Measurements from ENCODE around the gene TPM1.

The TPM1 gene

GRCh38 chr15:63057468-63058345 lies 15.2 kb downstream of the TPM1 start:
- ATAC-seq (ENCODE audit: low read depth) (no peak), DNase-seq (ENCODE audit: low spot score) (no peak)
- Histone ChIP-seq H3K9me3 (ENCODE audit: severe bottlenecking) (no peaks in the 10 kb centered on the region), H3K4me1 (ENCODE audit: insufficient read depth, poor library complexity, severe bottlenecking) (no peaks in the 10 kb centered on the region), H3K27me3 (ENCODE audit: insufficient read depth, poor library complexity, severe bottlenecking) (no peaks in the 10 kb centered on the region), H3K4me3 (ENCODE audit: severe bottlenecking) (no peak overlapping the region), H3K27ac (ENCODE audit: poor library complexity, severe bottlenecking) (no peak overlapping the region), H3K36me3 (ENCODE audit: low read depth) (peaks cover 75% of the 10 kb centered on the region)
- no peak for TF ChIP-seq CTCF (IDR thresholded peaks at IDR 0.05; ENCODE audit: poor library complexity, severe bottlenecking)

- ATAC-seq (ENCODE audit: low read depth) (no peak), DNase-seq (ENCODE audit: low spot score) (no peak)
- no peak for TF ChIP-seq CTCF (IDR thresholded peaks at IDR 0.05; ENCODE audit: poor library complexity, severe bottlenecking)
- no peaks in the 10 kb centered on the region for H3K9me3 ChIP-seq (ENCODE audit: severe bottlenecking)
- peaks cover 89% of the 10 kb centered on the region for H3K36me3 ChIP-seq (ENCODE audit: low read depth)
- H3K4me3 ChIP-seq (ENCODE audit: severe bottlenecking) = no peak overlapping the region
- no peaks in the 10 kb centered on the region for H3K27me3 ChIP-seq (ENCODE audit: insufficient read depth, poor library complexity, severe bottlenecking)
- H3K4me1 ChIP-seq (ENCODE audit: insufficient read depth, poor library complexity, severe bottlenecking) = no peaks in the 10 kb centered on the region
- no peak overlapping the region for H3K27ac ChIP-seq (ENCODE audit: poor library complexity, severe bottlenecking)
Observed at GRCh38 chr15:63059075-63059474, 16.5 kb downstream of the TPM1 start.

GRCh38 chr15:63059573-63060216 lies 17.1 kb downstream of the TPM1 start:
- H3K36me3 ChIP-seq (ENCODE audit: low read depth) = peaks cover 95% of the 10 kb centered on the region
- DNase-seq (ENCODE audit: low spot score) = no peak
- no peaks in the 10 kb centered on the region for H3K4me1 ChIP-seq (ENCODE audit: insufficient read depth, poor library complexity, severe bottlenecking)
- TF ChIP-seq CTCF (IDR thresholded peaks at IDR 0.05; ENCODE audit: poor library complexity, severe bottlenecking) = no peak
- no peak for ATAC-seq (ENCODE audit: low read depth)
- no peaks in the 10 kb centered on the region for H3K27me3 ChIP-seq (ENCODE audit: insufficient read depth, poor library complexity, severe bottlenecking)
- no peak overlapping the region for H3K27ac ChIP-seq (ENCODE audit: poor library complexity, severe bottlenecking)
- H3K9me3 ChIP-seq (ENCODE audit: severe bottlenecking) = no peaks in the 10 kb centered on the region
- no peak overlapping the region for H3K4me3 ChIP-seq (ENCODE audit: severe bottlenecking)

- Histone ChIP-seq H3K4me3 (ENCODE audit: severe bottlenecking) (no peak overlapping the region), H3K27me3 (ENCODE audit: insufficient read depth, poor library complexity, severe bottlenecking) (no peaks in the 10 kb centered on the region), H3K4me1 (ENCODE audit: insufficient read depth, poor library complexity, severe bottlenecking) (no peaks in the 10 kb centered on the region), H3K9me3 (ENCODE audit: severe bottlenecking) (no peaks in the 10 kb centered on the region), H3K36me3 (ENCODE audit: low read depth) (peaks cover 100% of the 10 kb centered on the region), H3K27ac (ENCODE audit: poor library complexity, severe bottlenecking) (no peak overlapping the region)
- no peak for TF ChIP-seq CTCF (IDR thresholded peaks at IDR 0.05; ENCODE audit: poor library complexity, severe bottlenecking)
- ATAC-seq (ENCODE audit: low read depth) = no peak
- no peak for DNase-seq (ENCODE audit: low spot score)
Observed at GRCh38 chr15:63060699-63061098, 18.2 kb downstream of the TPM1 start.

GRCh38 chr15:63061975-63062374 lies 19.4 kb downstream of the TPM1 start:
- H3K4me3 ChIP-seq (ENCODE audit: severe bottlenecking) = no peak overlapping the region
- TF ChIP-seq CTCF (IDR thresholded peaks at IDR 0.05; ENCODE audit: poor library complexity, severe bottlenecking) = no peak
- H3K9me3 ChIP-seq (ENCODE audit: severe bottlenecking) = no peaks in the 10 kb centered on the region
- ATAC-seq (ENCODE audit: low read depth) = no peak
- DNase-seq (ENCODE audit: low spot score) = no peak
- H3K36me3 ChIP-seq (ENCODE audit: low read depth) = peaks cover 100% of the 10 kb centered on the region
- no peaks in the 10 kb centered on the region for H3K27me3 ChIP-seq (ENCODE audit: insufficient read depth, poor library complexity, severe bottlenecking)
- H3K27ac ChIP-seq (ENCODE audit: poor library complexity, severe bottlenecking) = no peak overlapping the region
- H3K4me1 ChIP-seq (ENCODE audit: insufficient read depth, poor library complexity, severe bottlenecking) = no peaks in the 10 kb centered on the region

Measured in RWPE2 (cell line).